WI38 (cell line): ENCODE data around the gene TAMALIN.

Source experiments
- H3K4me3 ChIP-seq: 2 replicates; pipeline ENCODE4 v1.5.1; 2011; ENCODE audit warnings: low read depth, mild to moderate bottlenecking, control low read depth, low read length
- CTCF ChIP-seq: IDR thresholded peaks from 2 replicates; pipeline ENCODE4 v1.5.1; 2012; ENCODE audit warnings: low read depth, mild to moderate bottlenecking, control low read depth, low read length

TAMALIN gene

GRCh38 chr12:51980809-51981127 is 26.0 kb upstream of the TAMALIN start:
- no peak overlapping the region for H3K4me3 ChIP-seq
- no peak for TF ChIP-seq CTCF

GRCh38 chr12:51984657-51985056 is 22.1 kb upstream of the TAMALIN start:
- no peak overlapping the region for H3K4me3 ChIP-seq
- no peak for TF ChIP-seq CTCF

- TF ChIP-seq CTCF: no peak
- H3K4me3 ChIP-seq: no peak overlapping the region
Measured at GRCh38 chr12:51985154-51985835, 21.5 kb upstream of the TAMALIN start.

- H3K4me3 ChIP-seq: no peak overlapping the region
- TF ChIP-seq CTCF: no peak
Measured at GRCh38 chr12:51986834-51987233, 19.9 kb upstream of the TAMALIN start.

GRCh38 chr12:51992246-51992645 is 14.5 kb upstream of the TAMALIN start:
- H3K4me3 ChIP-seq: no peak overlapping the region
- TF ChIP-seq CTCF: 0 out of 2 replicates have a peak, but pooled peaks have one; percentile 1

- TF ChIP-seq CTCF: no peak
- no peak overlapping the region for H3K4me3 ChIP-seq
Measured at GRCh38 chr12:51994539-51994820, 12.3 kb upstream of the TAMALIN start.

- no peak for TF ChIP-seq CTCF
- H3K4me3 ChIP-seq: no peak overlapping the region
Measured at GRCh38 chr12:51994959-51995358, 11.8 kb upstream of the TAMALIN start.
